Fibroblast of the aortic adventitia (primary cell): ENCODE data around the gene CDK5. TPM values are rescaled to one million over a fixed set of nuclear protein-coding genes. Genes with fewer than 3 reads are reported as not detected.

Experiments used
- DNase-seq: peaks from one replicate; pipeline ENCODE4 v3.0.0-alpha.2; 2010; ENCODE audit warnings: low read depth
- H3K4me3 ChIP-seq: 2 replicates; pipeline ENCODE4 v1.5.1; 2011; ENCODE audit warnings: low read depth, mild to moderate bottlenecking, control low read depth, low read length, moderate library complexity
- total RNA-seq: library from RNA; depleted of rRNA; stranded (reverse); fragments of >200 nt; gene quantifications from 2 replicates; pipeline ENCODE4 v1.2.3, GENCODE V29; 2012; ENCODE audit warnings: low replicate concordance
- TF ChIP-seq, protein P1 (sequence below): IDR thresholded peaks from 2 replicates; pipeline ENCODE4 v1.5.1; 2011; ENCODE audit warnings: mild to moderate bottlenecking, low read length, control low read depth, inconsistent platforms; ENCODE audit not compliant: insufficient read depth

CDK5 gene
- total RNA-seq, 1 donor = 16.1 TPM

DNA sequence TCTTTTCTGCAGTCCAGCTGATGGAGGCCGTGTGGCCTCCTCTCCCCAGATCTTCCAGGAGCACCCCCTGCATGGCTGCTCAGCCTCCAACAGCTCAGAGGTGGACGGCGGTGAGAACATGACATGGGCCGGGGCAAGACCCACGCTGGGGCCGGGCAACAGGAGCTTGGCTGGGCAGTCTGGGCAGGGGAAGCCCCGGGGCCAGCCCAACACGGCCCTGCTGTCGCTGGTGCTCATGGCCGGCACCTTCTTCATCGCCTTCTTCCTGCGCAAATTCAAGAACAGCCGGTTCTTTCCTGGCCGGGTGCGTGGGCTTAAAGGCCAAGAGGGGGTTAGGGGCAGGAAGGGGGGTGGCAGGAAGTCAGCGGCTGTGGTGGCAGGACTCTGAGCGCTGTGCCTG lies 16.3 kb upstream of the CDK5 start:
- DNase-seq = no peak
- no peak overlapping the region for H3K4me3 ChIP-seq
- TF ChIP-seq, protein P1, sequence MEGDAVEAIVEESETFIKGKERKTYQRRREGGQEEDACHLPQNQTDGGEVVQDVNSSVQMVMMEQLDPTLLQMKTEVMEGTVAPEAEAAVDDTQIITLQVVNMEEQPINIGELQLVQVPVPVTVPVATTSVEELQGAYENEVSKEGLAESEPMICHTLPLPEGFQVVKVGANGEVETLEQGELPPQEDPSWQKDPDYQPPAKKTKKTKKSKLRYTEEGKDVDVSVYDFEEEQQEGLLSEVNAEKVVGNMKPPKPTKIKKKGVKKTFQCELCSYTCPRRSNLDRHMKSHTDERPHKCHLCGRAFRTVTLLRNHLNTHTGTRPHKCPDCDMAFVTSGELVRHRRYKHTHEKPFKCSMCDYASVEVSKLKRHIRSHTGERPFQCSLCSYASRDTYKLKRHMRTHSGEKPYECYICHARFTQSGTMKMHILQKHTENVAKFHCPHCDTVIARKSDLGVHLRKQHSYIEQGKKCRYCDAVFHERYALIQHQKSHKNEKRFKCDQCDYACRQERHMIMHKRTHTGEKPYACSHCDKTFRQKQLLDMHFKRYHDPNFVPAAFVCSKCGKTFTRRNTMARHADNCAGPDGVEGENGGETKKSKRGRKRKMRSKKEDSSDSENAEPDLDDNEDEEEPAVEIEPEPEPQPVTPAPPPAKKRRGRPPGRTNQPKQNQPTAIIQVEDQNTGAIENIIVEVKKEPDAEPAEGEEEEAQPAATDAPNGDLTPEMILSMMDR = no peak

DNA sequence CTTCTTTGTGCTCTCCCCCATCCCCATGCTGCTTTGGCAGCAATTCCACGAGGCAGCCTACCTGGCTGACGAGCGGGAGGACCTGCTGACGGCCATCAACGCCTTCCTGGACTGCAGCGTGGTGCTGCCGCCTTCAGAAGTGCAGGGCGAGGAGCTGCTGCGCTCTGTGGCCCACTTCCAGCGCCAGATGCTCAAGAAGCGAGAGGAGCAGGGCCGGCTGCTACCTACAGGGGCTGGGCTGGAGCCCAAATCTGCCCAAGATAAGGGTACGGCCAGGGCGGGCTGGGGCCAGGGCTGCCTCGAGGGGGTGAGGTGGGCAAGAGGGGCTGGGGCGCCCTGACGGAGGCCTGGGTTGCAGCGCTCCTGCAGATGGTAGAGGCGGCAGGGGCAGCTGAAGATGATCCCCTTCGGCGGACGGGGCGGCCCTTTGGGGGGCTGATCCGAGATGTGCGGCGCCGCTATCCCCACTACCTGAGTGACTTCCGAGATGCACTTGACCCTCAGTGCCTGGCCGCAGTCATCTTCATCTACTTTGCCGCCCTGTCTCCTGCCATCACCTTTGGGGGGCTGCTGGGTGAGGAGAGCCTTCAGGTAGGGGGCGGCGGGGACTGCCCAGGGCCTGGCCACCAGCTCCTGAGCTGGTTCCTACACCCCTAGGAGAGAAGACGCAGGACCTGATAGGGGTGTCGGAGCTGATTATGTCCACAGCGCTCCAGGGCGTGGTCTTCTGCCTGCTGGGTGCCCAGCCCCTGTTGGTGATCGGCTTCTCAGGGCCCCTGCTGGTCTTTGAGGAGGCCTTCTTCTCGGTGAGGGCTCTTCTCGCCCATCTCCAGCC lies 13.6 kb upstream of the CDK5 start:
- H3K4me3 ChIP-seq = no peak overlapping the region
- DNase-seq = no peak
- TF ChIP-seq, protein P1 = no peak

DNA sequence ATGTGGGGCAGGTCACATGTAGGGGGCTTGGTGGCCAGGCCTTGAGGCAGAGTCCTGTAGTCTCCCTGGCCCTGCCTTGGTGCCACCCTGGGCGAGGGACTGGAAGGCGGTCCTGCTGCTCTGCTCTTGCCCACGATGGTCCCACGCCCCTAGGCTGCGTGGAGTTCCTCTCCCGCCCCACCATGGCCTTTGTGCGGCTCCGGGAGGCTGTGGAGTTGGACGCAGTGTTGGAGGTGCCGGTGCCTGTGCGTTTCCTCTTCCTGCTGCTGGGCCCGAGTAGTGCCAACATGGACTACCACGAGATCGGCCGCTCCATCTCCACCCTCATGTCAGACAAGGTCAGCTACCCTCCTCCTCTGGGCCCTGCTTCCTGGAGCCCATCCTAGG lies 12.9 kb upstream of the CDK5 start:
- TF ChIP-seq, protein P1 = no peak
- no peak for DNase-seq
- H3K4me3 ChIP-seq = no peak overlapping the region

DNA sequence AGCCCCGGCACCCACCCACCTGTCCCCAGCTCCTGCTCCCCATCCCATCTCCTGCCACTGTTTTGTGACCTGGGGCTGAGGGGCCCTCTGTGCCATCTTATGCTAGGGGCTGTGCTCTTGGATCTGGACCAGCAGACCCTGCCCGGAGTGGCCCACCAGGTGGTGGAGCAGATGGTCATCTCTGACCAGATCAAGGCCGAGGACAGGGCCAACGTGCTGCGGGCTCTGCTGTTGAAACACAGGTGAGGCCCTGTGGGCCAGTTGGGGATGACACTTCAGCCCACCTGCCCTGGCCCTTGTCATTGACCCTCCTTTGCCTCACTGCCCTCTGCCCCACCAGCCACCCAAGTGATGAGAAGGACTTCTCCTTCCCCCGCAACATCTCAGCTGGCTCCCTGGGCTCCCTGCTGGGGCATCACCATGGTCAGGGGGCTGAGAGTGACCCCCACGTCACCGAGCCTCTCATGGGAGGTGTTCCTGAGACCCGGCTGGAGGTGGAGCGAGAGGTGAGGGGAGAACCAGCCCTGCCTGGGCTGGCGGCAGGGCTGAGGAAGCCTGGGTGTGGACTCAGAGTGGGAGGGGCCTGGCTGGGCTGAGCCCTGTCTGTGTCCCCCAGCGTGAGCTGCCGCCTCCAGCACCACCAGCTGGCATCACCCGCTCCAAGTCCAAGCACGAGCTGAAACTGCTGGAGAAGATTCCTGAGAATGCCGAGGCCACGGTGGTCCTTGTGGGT lies 12.3 kb upstream of the CDK5 start:
- DNase-seq = no peak
- TF ChIP-seq, protein P1 = no peak
- no peak overlapping the region for H3K4me3 ChIP-seq

DNA sequence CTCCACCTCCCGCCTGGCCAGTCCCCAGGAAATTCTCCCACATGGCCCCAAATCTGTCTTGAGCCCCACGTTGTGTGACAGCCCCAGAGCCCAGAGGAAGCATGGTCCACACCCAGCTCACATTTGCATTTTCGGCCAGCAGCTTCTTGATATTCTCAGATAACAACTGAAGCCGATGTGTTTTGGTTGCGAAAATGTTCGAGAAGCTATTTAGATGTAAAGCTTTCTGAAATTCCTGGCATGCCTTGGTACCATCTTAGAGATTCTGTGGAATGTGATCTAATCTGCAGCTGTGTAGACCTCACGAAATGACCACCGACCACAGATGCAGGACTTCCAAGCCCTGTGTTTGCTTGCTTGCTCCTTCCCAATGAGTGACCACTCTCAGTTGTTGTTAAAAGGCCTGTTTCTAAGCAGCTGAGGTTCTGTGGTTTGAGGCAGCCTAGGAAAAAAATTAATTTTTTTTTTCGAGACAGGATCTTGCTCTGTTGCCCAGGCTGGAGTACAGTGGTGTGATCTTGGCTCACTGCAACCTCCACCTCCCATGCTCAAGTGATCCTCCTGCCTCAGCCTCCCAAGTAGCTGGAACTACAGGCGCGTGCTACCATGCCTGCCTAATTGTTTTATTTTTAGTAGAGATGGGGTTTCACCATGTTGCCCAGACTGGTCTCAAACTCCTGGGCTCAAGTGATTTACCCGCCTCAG lies 10.5 kb upstream of the CDK5 start:
- H3K4me3 ChIP-seq = no peak overlapping the region
- TF ChIP-seq, protein P1 = no peak
- DNase-seq = no peak

DNA sequence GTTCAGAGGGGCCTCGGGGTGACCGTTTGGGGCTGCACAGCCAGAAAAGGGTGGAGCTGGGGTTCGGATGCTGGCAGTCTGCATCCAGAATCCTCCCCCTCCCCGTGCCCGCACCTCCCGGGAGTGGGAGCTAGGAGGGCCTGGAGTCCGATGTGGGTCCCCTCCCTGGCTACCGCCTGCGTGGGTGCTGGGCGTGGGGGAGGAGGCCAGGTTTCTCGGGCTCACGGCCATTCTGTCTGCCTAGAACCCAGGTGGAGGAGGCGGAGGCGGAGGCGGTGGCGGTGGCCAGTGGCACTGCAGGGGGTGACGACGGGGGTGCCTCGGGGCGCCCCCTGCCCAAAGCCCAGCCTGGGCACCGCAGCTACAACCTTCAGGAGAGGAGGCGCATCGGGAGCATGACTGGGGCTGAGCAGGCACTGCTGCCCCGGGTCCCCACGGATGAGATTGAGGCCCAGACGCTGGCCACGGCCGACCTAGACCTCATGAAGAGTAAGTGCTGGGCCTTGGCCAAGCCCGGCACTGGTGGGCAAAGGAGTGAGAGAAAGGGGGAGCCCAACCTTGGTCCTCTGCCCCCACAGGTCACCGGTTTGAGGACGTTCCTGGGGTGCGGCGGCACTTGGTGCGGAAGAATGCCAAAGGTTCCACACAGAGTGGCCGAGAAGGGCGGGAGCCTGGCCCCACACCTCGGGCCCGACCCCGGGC lies 8.7 kb upstream of the CDK5 start:
- no peak for DNase-seq
- TF ChIP-seq, protein P1 = no peak
- H3K4me3 ChIP-seq = no peak overlapping the region
